ENCODE data around the gene ARHGDIB. TPM values are rescaled to one million over a fixed set of nuclear protein-coding genes. Genes with fewer than 3 reads are reported as not detected.

The ARHGDIB gene
- total RNA-seq, 2 experiments from 2014 or later = 569 to 737 TPM

DNA sequence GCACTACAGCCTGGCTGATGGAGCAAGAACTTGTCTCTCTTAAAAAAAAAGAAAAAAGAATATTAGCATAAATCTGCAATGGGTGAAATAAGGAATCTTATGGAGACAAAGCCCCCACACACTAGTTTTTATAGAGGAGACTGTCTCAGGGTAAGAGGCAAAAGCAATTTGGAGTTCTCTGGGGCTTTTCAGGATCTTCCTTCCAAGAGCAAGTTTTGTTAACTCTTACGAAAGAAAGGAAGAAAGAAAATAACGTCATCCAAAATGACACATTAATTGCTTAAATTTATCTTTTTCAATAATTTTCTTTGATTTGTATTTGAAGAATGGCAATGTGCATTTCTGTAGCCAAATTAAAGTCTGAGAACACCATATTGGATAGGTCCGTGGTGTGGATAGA lies 15.3 kb upstream of the ARHGDIB start:
- TF ChIP-seq, protein P1, sequence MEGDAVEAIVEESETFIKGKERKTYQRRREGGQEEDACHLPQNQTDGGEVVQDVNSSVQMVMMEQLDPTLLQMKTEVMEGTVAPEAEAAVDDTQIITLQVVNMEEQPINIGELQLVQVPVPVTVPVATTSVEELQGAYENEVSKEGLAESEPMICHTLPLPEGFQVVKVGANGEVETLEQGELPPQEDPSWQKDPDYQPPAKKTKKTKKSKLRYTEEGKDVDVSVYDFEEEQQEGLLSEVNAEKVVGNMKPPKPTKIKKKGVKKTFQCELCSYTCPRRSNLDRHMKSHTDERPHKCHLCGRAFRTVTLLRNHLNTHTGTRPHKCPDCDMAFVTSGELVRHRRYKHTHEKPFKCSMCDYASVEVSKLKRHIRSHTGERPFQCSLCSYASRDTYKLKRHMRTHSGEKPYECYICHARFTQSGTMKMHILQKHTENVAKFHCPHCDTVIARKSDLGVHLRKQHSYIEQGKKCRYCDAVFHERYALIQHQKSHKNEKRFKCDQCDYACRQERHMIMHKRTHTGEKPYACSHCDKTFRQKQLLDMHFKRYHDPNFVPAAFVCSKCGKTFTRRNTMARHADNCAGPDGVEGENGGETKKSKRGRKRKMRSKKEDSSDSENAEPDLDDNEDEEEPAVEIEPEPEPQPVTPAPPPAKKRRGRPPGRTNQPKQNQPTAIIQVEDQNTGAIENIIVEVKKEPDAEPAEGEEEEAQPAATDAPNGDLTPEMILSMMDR (conservative IDR thresholded peaks at IDR 0.05; ENCODE audit: low read length) = no peak
- no peak for TF ChIP-seq EZH2phosphoT487 (IDR thresholded peaks at IDR 0.05; ENCODE audit: borderline replicate concordance, low read depth, low read length)
- Histone ChIP-seq H3K9me3 (ENCODE audit: low read length) (no peaks in the 10 kb centered on the region), H3K36me3 (ENCODE audit: insufficient read depth, low read length) (no peaks in the 10 kb centered on the region), H3K9me2 (ENCODE audit: insufficient read depth, low read length) (no peaks in the 10 kb centered on the region), H3K4me1 (ENCODE audit: insufficient read depth, low read length, poor library complexity, severe bottlenecking) (peaks cover 19% of the 10 kb centered on the region), H4K20me1 (ENCODE audit: insufficient read depth, low read length) (no peaks in the 10 kb centered on the region), H2AFZ (ENCODE audit: low read length) (no peak overlapping the region), H3K79me2 (ENCODE audit: insufficient read depth, low read depth, low read length) (no peaks in the 10 kb centered on the region), H3K27ac (ENCODE audit: low read depth, low read length, poor library complexity, severe bottlenecking) (no peak overlapping the region), H3K4me2 (ENCODE audit: low read length) (no peak overlapping the region), H3K4me3 (ENCODE audit: low read depth, low read length, poor library complexity, severe bottlenecking) (no peak overlapping the region)
- no TSS peak for BruUV-seq (replicated peaks)
- no peak for DNase-seq (ENCODE audit: low spot score)
- ChIA-PET CTCF (ENCODE audit: unreplicated experiment) (no interaction called here), POLR2A (interaction anchor here (0.5 to 2.6 kb wide), 3 partner anchors 9 to 206 kb away, joined by 3 to 9 read pairs (median 3); a partner anchor contains a TSS)
- intact Hi-C loops (cut with micrococcal nuclease; ENCODE audit: unreplicated experiment) = no loop called here

DNA sequence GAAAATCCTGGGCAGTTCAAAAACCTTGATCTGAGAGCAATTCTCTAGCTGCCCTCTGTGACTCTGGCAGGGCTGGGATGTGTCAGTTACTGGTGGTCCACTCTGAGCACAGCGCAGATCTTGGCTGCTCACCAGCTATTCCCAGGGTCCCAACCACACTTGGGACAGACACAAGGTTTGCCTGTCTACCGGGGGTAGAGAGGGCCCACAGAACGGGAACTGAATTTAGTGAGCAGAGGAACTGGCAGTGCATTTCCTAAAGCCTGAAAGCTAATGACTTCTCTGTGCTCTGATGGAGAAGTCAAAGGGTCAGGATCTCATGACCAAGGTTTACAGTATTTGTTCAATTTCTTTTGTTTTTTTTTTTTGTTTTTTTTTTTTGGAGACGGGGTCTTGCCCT lies 14.1 kb upstream of the ARHGDIB start:
- no peaks in the 10 kb centered on the region for H3K9me3 ChIP-seq (ENCODE audit: low read length)
- POLR2A ChIA-PET = interaction anchor here (0.6 to 1.0 kb wide), 2 partner anchors 188 to 204 kb away, joined by 3 read pairs; a partner anchor contains a TSS
- no TSS peak for BruUV-seq (replicated peaks)

DNA sequence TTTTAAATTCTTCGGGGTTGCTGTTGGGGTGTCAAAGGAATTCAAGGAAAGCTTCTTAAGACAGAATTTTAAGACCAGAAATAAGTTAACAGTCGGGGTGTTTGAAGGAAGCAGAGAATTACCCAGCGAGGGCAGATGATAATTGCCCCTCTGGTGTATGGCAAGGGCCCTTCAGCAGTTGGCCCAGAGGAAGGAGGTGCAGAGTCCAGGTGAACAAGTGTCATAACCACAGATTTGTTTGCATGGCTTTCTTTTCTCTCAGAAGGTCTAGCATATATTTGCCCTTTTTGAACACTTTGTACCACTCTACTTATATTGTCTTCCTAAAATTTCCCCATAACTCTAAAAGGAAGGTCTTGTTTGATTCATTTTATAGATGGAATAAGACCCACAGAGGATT lies 13.2 kb upstream of the ARHGDIB start:
- no peak overlapping the region for H3K4me2 ChIP-seq (ENCODE audit: low read length)
- TF ChIP-seq, protein P1 (conservative IDR thresholded peaks at IDR 0.05; ENCODE audit: low read length) = no peak
- no peak for TF ChIP-seq EZH2phosphoT487 (IDR thresholded peaks at IDR 0.05; ENCODE audit: borderline replicate concordance, low read depth, low read length)
- H4K20me1 ChIP-seq (ENCODE audit: insufficient read depth, low read length) = no peaks in the 10 kb centered on the region
- ChIA-PET POLR2A (interaction anchor here (0.6 to 4.4 kb wide), 2 partner anchors 10 to 12 kb away, joined by 3 to 14 read pairs; no protein-coding TSS in a partner anchor), CTCF (ENCODE audit: unreplicated experiment) (no interaction called here)
- peaks cover 15% of the 10 kb centered on the region for H3K4me1 ChIP-seq (ENCODE audit: insufficient read depth, low read length, poor library complexity, severe bottlenecking)
- no peaks in the 10 kb centered on the region for H3K9me2 ChIP-seq (ENCODE audit: insufficient read depth, low read length)
- H3K4me3 ChIP-seq (ENCODE audit: low read depth, low read length, poor library complexity, severe bottlenecking) = no peak overlapping the region
- H2AFZ ChIP-seq (ENCODE audit: low read length) = no peak overlapping the region
- no peak overlapping the region for H3K27ac ChIP-seq (ENCODE audit: low read depth, low read length, poor library complexity, severe bottlenecking)
- no peaks in the 10 kb centered on the region for H3K36me3 ChIP-seq (ENCODE audit: insufficient read depth, low read length)
- intact Hi-C loops (cut with micrococcal nuclease; ENCODE audit: unreplicated experiment) = no loop called here
- no TSS peak for BruUV-seq (replicated peaks)
- H3K79me2 ChIP-seq (ENCODE audit: insufficient read depth, low read depth, low read length) = no peaks in the 10 kb centered on the region
- DNase-seq (ENCODE audit: low spot score) = no peak
- H3K9me3 ChIP-seq (ENCODE audit: low read length) = no peaks in the 10 kb centered on the region

More for the DNA sequence above, 14.1 kb upstream of the ARHGDIB start:
- Histone ChIP-seq H3K4me1 (ENCODE audit: insufficient read depth, low read length, poor library complexity, severe bottlenecking) (peaks cover 19% of the 10 kb centered on the region), H3K79me2 (ENCODE audit: insufficient read depth, low read depth, low read length) (no peaks in the 10 kb centered on the region), H4K20me1 (ENCODE audit: insufficient read depth, low read length) (no peaks in the 10 kb centered on the region), H2AFZ (ENCODE audit: low read length) (no peak overlapping the region), H3K4me2 (ENCODE audit: low read length) (no peak overlapping the region), H3K36me3 (ENCODE audit: insufficient read depth, low read length) (no peaks in the 10 kb centered on the region), H3K9me2 (ENCODE audit: insufficient read depth, low read length) (no peaks in the 10 kb centered on the region), H3K27ac (ENCODE audit: low read depth, low read length, poor library complexity, severe bottlenecking) (no peak overlapping the region), H3K4me3 (ENCODE audit: low read depth, low read length, poor library complexity, severe bottlenecking) (no peak overlapping the region)
- TF ChIP-seq EZH2phosphoT487 (IDR thresholded peaks at IDR 0.05; ENCODE audit: borderline replicate concordance, low read depth, low read length) = no peak
- TF ChIP-seq, protein P1 (conservative IDR thresholded peaks at IDR 0.05; ENCODE audit: low read length) = no peak
- DNase-seq (ENCODE audit: low spot score) = no peak
- intact Hi-C loops (cut with micrococcal nuclease; ENCODE audit: unreplicated experiment) = no loop called here
- CTCF ChIA-PET (ENCODE audit: unreplicated experiment) = no interaction called here

Data from OCI-LY7 (cell line).